Measurements from ENCODE around the gene TMEM179. TPM values are rescaled to one million over a fixed set of nuclear protein-coding genes. Genes with fewer than 3 reads are reported as not detected.

Gene TMEM179
- total RNA-seq, 4 donors from 2014 or later, result 3.1 TPM; not detected in 3

GRCh38 chr14:104573930-104574329 lies 30.6 kb downstream of the TMEM179 start:
- no peaks in the 10 kb centered on the region for H3K9me3 ChIP-seq
- H3K36me3 ChIP-seq, result no peaks in the 10 kb centered on the region
- WGBS, 2 donors, result 54% methylated on average over 7 to 9 of the region's 9 CpGs
- no peaks in the 10 kb centered on the region for H3K27me3 ChIP-seq
- intact Hi-C loops (cut with DNase I), result no loop called here
- TF ChIP-seq POLR2A (IDR thresholded peaks at IDR 0.05) (no peak), CTCF (IDR thresholded peaks at IDR 0.05) (no peak)
- DNase-seq, result no peak
- no peak overlapping the region for H3K4me3 ChIP-seq (replicated peaks in 1 of 3)
- no peak overlapping the region for H3K27ac ChIP-seq
- peaks cover 0 to 3% of the 10 kb centered on the region in 2 donors for H3K4me1 ChIP-seq

- DNase-seq, result no peak
- Histone ChIP-seq H3K27me3 (no peaks in the 10 kb centered on the region), H3K27ac (no peak overlapping the region), H3K4me1 (no peaks in the 10 kb centered on the region), H3K4me3 (replicated peaks in 1 of 3) (no peak overlapping the region), H3K9me3 (no peaks in the 10 kb centered on the region), H3K36me3 (no peaks in the 10 kb centered on the region)
- intact Hi-C loops (cut with DNase I), result no loop called here
- TF ChIP-seq CTCF (IDR thresholded peaks at IDR 0.05) (no peak), POLR2A (IDR thresholded peaks at IDR 0.05) (no peak)
- WGBS, 2 donors, result 83 to 91% methylated on average over 3 to 7 of the region's 7 CpGs
These were observed 31.9 kb downstream of the TMEM179 start for GRCh38 chr14:104572668-104573067.

GRCh38 chr14:104572024-104572626 lies 32.4 kb downstream of the TMEM179 start:
- intact Hi-C loops (cut with DNase I), result no loop called here
- H3K9me3 ChIP-seq, result no peaks in the 10 kb centered on the region
- H3K4me1 ChIP-seq, result no peaks in the 10 kb centered on the region
- no peak overlapping the region for H3K27ac ChIP-seq
- no peaks in the 10 kb centered on the region for H3K27me3 ChIP-seq
- H3K36me3 ChIP-seq, result no peaks in the 10 kb centered on the region
- WGBS, 2 donors, result 63 to 74% methylated on average over 8 of the region's 11 CpGs
- H3K4me3 ChIP-seq (replicated peaks in 1 of 3), result no peak overlapping the region
- no peak for DNase-seq
- TF ChIP-seq CTCF (IDR thresholded peaks at IDR 0.05), result no peak
- no peak for TF ChIP-seq POLR2A (IDR thresholded peaks at IDR 0.05)

GRCh38 chr14:104571246-104571645 lies 33.3 kb downstream of the TMEM179 start:
- no peak for DNase-seq
- H3K4me1 ChIP-seq, result no peaks in the 10 kb centered on the region
- TF ChIP-seq CTCF (IDR thresholded peaks at IDR 0.05) (no peak), POLR2A (IDR thresholded peaks at IDR 0.05) (no peak)
- intact Hi-C loops (cut with DNase I), result no loop called here
- 33 to 49% methylated on average over 16 of the region's 16 CpGs for WGBS, 2 donors
- no peak overlapping the region for H3K4me3 ChIP-seq (replicated peaks in 1 of 3)
- H3K36me3 ChIP-seq, result no peaks in the 10 kb centered on the region
- no peaks in the 10 kb centered on the region for H3K27me3 ChIP-seq
- H3K27ac ChIP-seq, result no peak overlapping the region
- no peaks in the 10 kb centered on the region for H3K9me3 ChIP-seq

GRCh38 chr14:104569435-104569834 lies 35.1 kb downstream of the TMEM179 start:
- no peak overlapping the region for H3K4me3 ChIP-seq (replicated peaks in 1 of 3)
- no peaks in the 10 kb centered on the region for H3K27me3 ChIP-seq
- intact Hi-C loops (cut with DNase I), result no loop called here
- no peak for TF ChIP-seq POLR2A (IDR thresholded peaks at IDR 0.05)
- no peak for TF ChIP-seq CTCF (IDR thresholded peaks at IDR 0.05)
- H3K27ac ChIP-seq, result no peak overlapping the region
- no peak for DNase-seq
- peaks cover 0 to under 1% of the 10 kb centered on the region in 2 donors for H3K4me1 ChIP-seq
- no peaks in the 10 kb centered on the region for H3K9me3 ChIP-seq
- H3K36me3 ChIP-seq, result no peaks in the 10 kb centered on the region
- 67 to 82% methylated on average over 10 of the region's 10 CpGs for WGBS, 2 donors
